GM18907 (cell line): ENCODE data around the gene SLC29A3.

ENCODE experiments used
- ATAC-seq: cut with Tn5 transposase; IDR thresholded peaks from one replicate; pipeline ENCODE4 v1.9.1; 2021; ENCODE audit warnings: mild to moderate bottlenecking, moderate library complexity; ENCODE audit not compliant: unreplicated experiment

The SLC29A3 gene

GRCh38 chr10:71299071-71299785, 19.8 kb upstream of the SLC29A3 start:
- ATAC-seq: no peak

GRCh38 chr10:71300555-71301370, 18.3 kb upstream of the SLC29A3 start:
- ATAC-seq: no peak

- ATAC-seq: no peak
Observed at GRCh38 chr10:71301371-71301916, 17.6 kb upstream of the SLC29A3 start.

- no peak for ATAC-seq
Observed at GRCh38 chr10:71302451-71302850, 16.6 kb upstream of the SLC29A3 start.

- no peak for ATAC-seq
Observed at GRCh38 chr10:71302874-71303568, 16.0 kb upstream of the SLC29A3 start.

- no peak for ATAC-seq
Observed at GRCh38 chr10:71303569-71303907, 15.5 kb upstream of the SLC29A3 start.

GRCh38 chr10:71304914-71305313, 14.1 kb upstream of the SLC29A3 start:
- ATAC-seq: no peak

- ATAC-seq: no peak
Observed at GRCh38 chr10:71306979-71307378, 12.1 kb upstream of the SLC29A3 start.

GRCh38 chr10:71307469-71308085, 11.5 kb upstream of the SLC29A3 start:
- ATAC-seq: no peak

GRCh38 chr10:71308244-71308643, 10.8 kb upstream of the SLC29A3 start:
- ATAC-seq: no peak

- no peak for ATAC-seq
Observed at GRCh38 chr10:71308985-71309384, 10.1 kb upstream of the SLC29A3 start.

GRCh38 chr10:71309919-71310318, 9.1 kb upstream of the SLC29A3 start:
- ATAC-seq: no peak

GRCh38 chr10:71312220-71312619, 6.8 kb upstream of the SLC29A3 start:
- ATAC-seq: no peak

GRCh38 chr10:71312811-71313789, 6.0 kb upstream of the SLC29A3 start:
- ATAC-seq: no peak

- ATAC-seq: no peak
Observed at GRCh38 chr10:71314028-71314693, 4.9 kb upstream of the SLC29A3 start.

- no peak for ATAC-seq
Observed at GRCh38 chr10:71314694-71315225, 4.3 kb upstream of the SLC29A3 start.

GRCh38 chr10:71316056-71316785, 2.8 kb upstream of the SLC29A3 start:
- ATAC-seq: no peak

GRCh38 chr10:71316786-71317160, 2.3 kb upstream of the SLC29A3 start:
- ATAC-seq: no peak
